HepG2 (cell line): ENCODE measurements around the gene KIF6. TPM values are rescaled to one million over a fixed set of nuclear protein-coding genes. Genes with fewer than 3 reads are reported as not detected.
A peak's percentile ranks its signal among the peaks of the same experiment; 100 is the strongest.

Experiments
- ARID2 ChIP-seq: sonication (generic); formaldehyde crosslinking; IDR thresholded peaks from 2 replicates; pipeline ENCODE4 v1.8.1; 2022; ENCODE audit warnings: mild to moderate bottlenecking, missing genetic modification reagents, borderline replicate concordance
- BHLHE40 ChIP-seq: IDR thresholded peaks from 2 replicates; pipeline ENCODE4 v1.6.1; 2011; ENCODE audit warnings: low read length, improper control_type of control experiment
- E2F2 ChIP-seq: sonication (generic); formaldehyde crosslinking; IDR thresholded peaks from 2 replicates; pipeline ENCODE4 v1.4.0; 2020; ENCODE audit warnings: missing genetic modification reagents, borderline replicate concordance
- FOXA1 ChIP-seq, 2 experiments: fragments of 450-650 bp in 1 of 2; sonication (generic) in 1 of 2; formaldehyde crosslinking in 1 of 2; IDR thresholded peaks; 2 replicates each; pipeline versions ENCODE4 v1.4.0 to v1.6.1; 2016 to 2020; ENCODE audit warnings: missing genetic modification reagents in 1 of 2
- GMEB1 ChIP-seq: sonication (generic); formaldehyde crosslinking; IDR thresholded peaks from 2 replicates; pipeline ENCODE4 v1.5.1; 2020; ENCODE audit warnings: missing genetic modification reagents, mild to moderate bottlenecking, borderline replicate concordance
- NPAS2 ChIP-seq: sonication (generic); formaldehyde crosslinking; IDR thresholded peaks from 2 replicates; pipeline ENCODE4 v1.8.0; 2022; ENCODE audit warnings: mild to moderate bottlenecking, missing genetic modification reagents, borderline replicate concordance
- ONECUT2 ChIP-seq: sonication (generic); formaldehyde crosslinking; IDR thresholded peaks from 2 replicates; pipeline ENCODE4 v1.4.0; 2020; ENCODE audit warnings: missing genetic modification reagents
- RFX1 ChIP-seq: fragments of 450-650 bp; IDR thresholded peaks from 2 replicates; pipeline ENCODE4 v1.6.1; 2017
- SIX1 ChIP-seq: sonication (generic); formaldehyde crosslinking; IDR thresholded peaks from 2 replicates; pipeline ENCODE4 v1.4.0; 2020; ENCODE audit warnings: missing genetic modification reagents, borderline replicate concordance
- SKIL ChIP-seq: sonication (generic); formaldehyde crosslinking; IDR thresholded peaks from 2 replicates; pipeline ENCODE4 v1.8.0; 2022; ENCODE audit warnings: missing genetic modification reagents, mild to moderate bottlenecking, moderate library complexity, borderline replicate concordance
- SMAD9 ChIP-seq: sonication (generic); formaldehyde crosslinking; IDR thresholded peaks from 2 replicates; pipeline ENCODE4 v1.5.1; 2020; ENCODE audit warnings: mild to moderate bottlenecking, missing genetic modification reagents
- SP4 ChIP-seq: sonication (generic); formaldehyde crosslinking; IDR thresholded peaks from 2 replicates; pipeline ENCODE4 v1.8.1; 2023; ENCODE audit warnings: mild to moderate bottlenecking, missing genetic modification reagents
- ZBTB26 ChIP-seq: IDR thresholded peaks from 2 replicates; pipeline ENCODE4 v1.6.1; 2016; ENCODE audit warnings: missing compliant biosample characterization, missing genetic modification reagents, borderline replicate concordance
- ZBTB39 ChIP-seq: sonication (generic); formaldehyde crosslinking; IDR thresholded peaks from 2 replicates; pipeline ENCODE4 v1.5.0; 2020; ENCODE audit warnings: missing genetic modification reagents
- ZEB1 ChIP-seq: IDR thresholded peaks from 2 replicates; pipeline ENCODE4 v1.6.1; 2012; ENCODE audit warnings: mild to moderate bottlenecking, low read depth, inconsistent platforms; ENCODE audit not compliant: insufficient replicate concordance
- ZNF253 ChIP-seq: sonication (generic); formaldehyde crosslinking; IDR thresholded peaks from 2 replicates; pipeline ENCODE4 v1.8.0; 2022; ENCODE audit warnings: mild to moderate bottlenecking, missing genetic modification reagents, borderline replicate concordance
- ZNF44 ChIP-seq: sonication (generic); formaldehyde crosslinking; IDR thresholded peaks from 2 replicates; pipeline ENCODE4 v1.5.1; 2020; ENCODE audit warnings: mild to moderate bottlenecking, missing genetic modification reagents
- ZNF598 ChIP-seq: sonication (generic); formaldehyde crosslinking; IDR thresholded peaks from 2 replicates; pipeline ENCODE4 v1.5.1; 2020; ENCODE audit warnings: mild to moderate bottlenecking, missing genetic modification reagents, borderline replicate concordance
- ZNF605 ChIP-seq: sonication (generic); formaldehyde crosslinking; IDR thresholded peaks from 2 replicates; pipeline ENCODE4 v1.8.0; 2022; ENCODE audit warnings: mild to moderate bottlenecking, missing genetic modification reagents
- ZNF773 ChIP-seq: sonication (generic); formaldehyde crosslinking; IDR thresholded peaks from 2 replicates; pipeline ENCODE4 v1.4.0; 2020; ENCODE audit warnings: missing genetic modification reagents, borderline replicate concordance
- ZNF878 ChIP-seq: sonication (generic); formaldehyde crosslinking; IDR thresholded peaks from 2 replicates; pipeline ENCODE4 v1.8.1; 2023; ENCODE audit warnings: mild to moderate bottlenecking, missing genetic modification reagents, moderate library complexity
- polyA plus RNA-seq, 8 experiments: library from polyadenylated mRNA; depleted of rRNA in 3 of 8; stranded (reverse) in 7 of 8; unstranded in 1 of 8; fragments of >200 nt; fragmentation: Illumina TruSeq in 4 of 8; extraction: Trizol in 4 of 8; gene quantifications; 2 replicates each; pipeline versions ENCODE4 v1.2.1 to v1.2.3, GENCODE V29; 2011 to 2016; ENCODE audit warnings: low read depth in 4 of 8, missing spikeins in 1 of 8, mixed read lengths in 1 of 8; ENCODE audit not compliant: insufficient read depth in 1 of 8
- total RNA-seq, 5 experiments: library from RNA; depleted of rRNA; stranded (reverse); fragments of >200 nt; fragmentation: Illumina TruSeq; extraction: Trizol; gene quantifications; 2 replicates each; pipeline ENCODE4 v1.2.3, GENCODE V29; 2016; ENCODE audit warnings: low read depth in 1 of 5

KIF6 gene
- total and polyA plus RNA-seq, 2 of the 13 experiments (the other 11 are each of a cell fraction or from before 2014, with no cell fraction given): 0.04 to 0.27 TPM

GRCh38 chr6:39724787-39725631 is at the start of gene KIF6 (continued):
- TF ChIP-seq SMAD9 (CRISPR knock-in tag) (no peak), ZNF605 (CRISPR knock-in tag) (no peak), BHLHE40 (no peak; the same call in 1 of the 2 replicates), SIX1 (CRISPR knock-in tag) (no peak), ARID2 (CRISPR knock-in tag) (no peak), GMEB1 (CRISPR knock-in tag) (no peak), ZNF773 (CRISPR knock-in tag) (no peak), ZBTB26 (CRISPR knock-in tag) (no peak), ZEB1 (no peak), NPAS2 (CRISPR knock-in tag) (no peak), E2F2 (CRISPR knock-in tag) (no peak), RFX1 (peak; percentile 87), ZNF878 (CRISPR knock-in tag) (no peak), ONECUT2 (CRISPR knock-in tag) (no peak), SKIL (CRISPR knock-in tag) (no peak), FOXA1 (IDR thresholded peaks at IDR 0.05) (no peak), FOXA1 (CRISPR knock-in tag; IDR thresholded peaks at IDR 0.05) (no peak), ZBTB39 (no peak), ZNF598 (CRISPR knock-in tag) (no peak), SP4 (CRISPR knock-in tag) (peak; percentile 73; the same call in 1 of the 2 replicates), ZNF44 (CRISPR knock-in tag) (no peak), ZNF253 (CRISPR knock-in tag) (peak; percentile 21; the same call in 1 of the 2 replicates)
